ENCODE data around the gene PTRHD1.
"Not testable (repeated sequence)": the region's sequence is repeated elsewhere in the genome, so short reads cannot be mapped to it uniquely, and the experiment has no call there.

PTRHD1 gene

GRCh38 chr2:24806661-24807036 is 13.5 kb upstream of the PTRHD1 start:
- FAIRE-seq: no peak

- not testable (repeated sequence) for FAIRE-seq
Observed at GRCh38 chr2:24805811-24806660, 12.8 kb upstream of the PTRHD1 start.

DNA sequence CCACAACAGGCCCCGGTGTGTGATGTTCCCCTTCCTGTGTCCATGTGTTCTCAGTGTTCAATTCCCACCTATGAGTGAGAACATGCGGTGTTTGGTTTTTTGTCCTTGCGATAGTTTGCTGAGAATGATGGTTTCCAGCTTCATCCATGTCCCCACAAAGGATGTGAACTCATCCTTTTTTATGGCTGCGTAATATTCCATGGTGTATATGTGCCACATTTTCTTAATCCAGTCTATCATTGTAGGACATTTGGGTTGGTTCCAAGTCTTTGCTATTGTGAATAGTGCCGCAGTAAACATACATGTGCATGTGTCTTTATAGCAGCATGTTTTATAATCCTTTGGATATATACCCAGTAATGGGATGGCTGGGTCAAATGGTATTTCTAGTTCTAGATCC is 7.3 kb upstream of the PTRHD1 start:
- not testable (repeated sequence) for FAIRE-seq

DNA sequence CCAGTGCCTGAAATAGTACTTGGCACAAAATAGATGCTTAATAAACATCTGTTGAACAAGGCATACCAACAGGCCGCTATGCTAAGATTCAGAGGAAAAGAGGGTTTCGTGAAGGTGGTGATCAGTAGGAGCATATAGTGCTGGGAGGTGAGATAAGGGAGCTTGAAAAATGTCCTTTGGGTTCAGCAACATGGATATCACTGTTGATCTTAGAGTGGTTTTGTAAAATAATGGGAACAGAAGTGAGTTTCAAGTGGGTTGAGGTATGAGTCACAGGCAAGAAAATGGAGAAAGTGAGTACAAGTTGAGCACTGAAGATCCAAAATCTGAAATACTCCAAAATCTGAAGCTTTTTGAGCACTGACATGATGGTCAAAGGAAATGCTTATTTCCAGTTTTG is 4.5 kb upstream of the PTRHD1 start:
- FAIRE-seq: no peak

DNA sequence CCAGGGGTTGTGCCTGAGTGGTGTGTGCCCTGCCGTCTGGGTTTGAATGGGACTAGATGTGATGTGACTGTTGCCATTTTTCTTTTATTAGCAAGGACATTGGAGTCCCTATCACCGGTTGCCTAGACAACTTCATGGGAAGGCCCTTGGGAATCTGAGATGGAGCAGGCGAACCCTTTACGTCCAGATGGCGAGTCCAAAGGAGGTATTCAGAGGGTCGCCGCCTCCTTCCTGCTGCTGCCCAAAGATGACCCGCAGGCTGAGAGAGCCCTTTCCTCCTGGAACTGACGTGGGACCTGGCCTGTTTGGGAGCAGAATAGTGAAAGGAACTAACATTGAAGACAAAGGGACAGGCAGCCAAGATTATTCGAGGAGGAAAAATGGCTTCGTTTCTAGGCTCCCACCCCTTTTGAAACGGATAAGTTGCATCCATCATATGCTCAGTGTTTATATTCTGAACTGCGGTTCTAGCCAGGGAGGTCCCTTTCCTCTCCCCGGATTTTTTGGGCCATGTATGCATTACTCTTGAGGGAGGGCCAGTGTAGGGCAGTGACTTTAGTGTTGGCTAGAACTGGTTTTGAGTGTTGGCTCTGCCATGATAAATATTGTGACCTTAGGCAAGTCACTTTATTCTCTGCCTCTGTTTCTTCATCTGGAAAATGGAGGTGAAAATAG is 707 bp upstream of the PTRHD1 start:
- no peak for FAIRE-seq

DNA sequence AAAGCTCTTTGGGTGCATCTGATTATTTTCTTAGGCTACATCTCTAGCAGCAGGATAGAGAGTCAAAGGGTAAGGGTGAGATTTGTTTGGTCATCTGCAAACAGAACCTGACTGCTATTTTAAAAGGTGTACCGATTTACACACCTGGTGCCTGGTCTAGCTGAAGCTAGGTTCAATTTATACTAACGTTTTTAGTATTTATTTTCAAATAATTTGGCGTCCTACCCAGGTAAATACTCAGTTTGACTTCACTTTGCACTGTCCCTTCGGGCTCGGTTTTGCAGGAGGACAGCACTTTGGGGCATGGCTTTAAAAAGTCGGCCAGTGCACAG is 683 bp downstream of the PTRHD1 start:
- FAIRE-seq: no peak

GRCh38 chr2:24791452-24791851 is 1.7 kb downstream of the PTRHD1 start:
- FAIRE-seq: no peak

GRCh38 chr2:24788816-24789215 is 4.4 kb downstream of the PTRHD1 start:
- no peak for FAIRE-seq

DNA sequence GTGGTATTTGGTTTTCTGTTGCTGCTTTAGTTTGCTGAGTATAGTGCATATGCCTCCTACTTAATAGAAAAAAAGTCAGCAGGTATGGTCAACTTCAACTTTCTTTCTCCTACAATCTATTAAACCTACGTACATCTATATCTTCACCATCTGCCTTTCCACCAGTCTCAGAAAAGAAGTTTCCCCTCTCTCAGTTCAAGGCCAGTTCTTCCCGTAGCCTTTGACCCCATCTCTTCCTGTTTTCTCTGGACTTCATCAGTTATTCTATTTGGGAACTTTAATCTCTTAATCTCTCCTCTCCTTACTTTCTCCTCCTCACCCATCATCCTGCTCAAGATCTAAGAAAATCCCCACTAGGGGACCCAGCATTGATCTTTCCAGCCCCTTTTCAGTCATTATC is 5.7 kb downstream of the PTRHD1 start:
- no peak for FAIRE-seq

DNA sequence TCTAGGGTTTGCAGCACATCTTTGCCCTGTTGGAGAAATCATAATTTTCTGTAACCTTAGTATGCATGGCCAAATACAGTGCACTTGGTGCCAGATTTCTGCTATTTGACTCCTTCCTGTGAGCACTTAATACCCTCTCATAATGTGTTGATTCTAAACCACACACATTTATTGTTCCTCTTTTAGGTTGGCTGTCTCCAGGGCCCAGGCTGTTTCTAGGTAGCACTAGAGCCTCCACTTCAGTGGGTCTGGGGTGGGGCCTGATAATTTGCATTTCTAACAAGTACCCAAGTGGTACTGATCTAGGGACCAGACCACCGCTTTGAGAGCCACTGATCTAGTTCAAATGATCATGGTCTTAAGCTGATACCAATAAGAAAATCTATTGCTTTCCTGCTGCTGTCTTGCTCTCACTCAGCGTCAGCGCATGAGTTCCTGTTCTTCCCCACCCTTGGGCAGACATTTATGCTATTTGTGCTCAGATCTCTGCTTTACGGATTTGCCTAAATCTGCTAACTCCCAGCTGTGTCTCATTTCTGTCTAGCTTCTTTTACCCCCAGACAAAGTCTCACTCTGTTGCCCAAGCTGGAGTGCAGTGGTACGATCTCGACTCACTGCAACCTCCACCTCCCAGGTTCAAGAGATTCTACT is 7.4 kb downstream of the PTRHD1 start:
- FAIRE-seq: no peak

DNA sequence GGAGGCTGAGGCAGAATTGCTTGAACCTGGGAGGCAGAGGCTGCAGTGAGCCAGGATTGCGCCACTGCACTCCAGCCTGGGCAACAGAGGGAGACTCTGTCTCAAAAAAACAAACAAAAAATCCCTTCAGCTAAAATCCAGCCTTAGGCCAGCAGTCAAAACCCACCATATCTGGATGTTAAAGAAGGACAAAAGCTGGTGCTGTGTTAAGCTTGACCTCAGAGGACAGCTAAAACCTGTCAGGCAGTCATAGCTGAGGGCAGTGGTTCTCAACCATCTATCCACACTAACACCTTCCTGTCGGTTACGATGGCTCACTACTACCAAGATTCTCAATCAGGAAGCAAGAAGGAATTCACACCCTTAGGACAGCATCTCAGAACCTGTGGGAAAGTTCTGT is 9.6 kb downstream of the PTRHD1 start:
- FAIRE-seq: no peak

DNA sequence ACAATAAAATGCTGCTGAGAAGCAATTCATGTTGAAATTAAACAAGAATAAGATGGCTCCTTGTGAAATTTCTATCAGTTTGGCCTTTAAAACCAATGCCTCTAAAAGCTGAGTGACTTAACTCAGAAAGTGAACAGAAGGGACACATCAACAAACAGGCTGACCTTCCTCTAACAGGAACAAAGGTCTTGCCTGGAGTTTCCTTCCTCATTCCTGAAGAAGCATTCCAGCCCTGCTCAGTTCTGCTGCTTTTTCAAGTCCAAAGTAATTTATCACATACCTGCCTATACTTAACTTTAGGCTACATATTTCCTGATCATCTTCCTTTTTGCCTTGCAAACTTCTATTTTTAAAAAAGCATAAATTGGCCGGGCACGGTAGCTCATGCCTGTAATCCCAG is 14.1 kb downstream of the PTRHD1 start:
- FAIRE-seq: no peak

GRCh38 chr2:24774373-24774772 is 18.8 kb downstream of the PTRHD1 start:
- FAIRE-seq: no peak

GRCh38 chr2:24771764-24772586 is 21.2 kb downstream of the PTRHD1 start:
- FAIRE-seq: no peak

DNA sequence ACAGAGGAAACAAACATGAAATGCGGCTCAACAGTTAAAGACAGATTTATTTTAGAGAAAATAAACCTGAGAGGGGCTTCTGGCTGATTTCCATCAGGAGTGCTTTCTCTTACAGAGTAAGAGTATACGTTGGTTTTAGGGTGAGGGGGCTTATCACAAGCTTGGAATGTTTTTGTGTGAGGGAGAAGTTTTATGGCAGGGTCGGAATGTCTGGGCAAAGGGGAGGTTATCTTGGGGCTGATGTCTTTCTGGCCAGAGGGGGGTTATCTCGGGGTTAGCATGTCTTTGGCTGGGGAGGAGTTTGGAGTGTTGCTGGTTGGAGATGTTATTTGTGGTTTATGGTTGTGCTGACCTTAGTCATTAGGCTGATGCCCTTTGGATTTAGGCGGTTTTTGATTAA is 22.1 kb downstream of the PTRHD1 start:
- no peak for FAIRE-seq

GRCh38 chr2:24768601-24769000 is 24.6 kb downstream of the PTRHD1 start:
- no peak for FAIRE-seq

DNA sequence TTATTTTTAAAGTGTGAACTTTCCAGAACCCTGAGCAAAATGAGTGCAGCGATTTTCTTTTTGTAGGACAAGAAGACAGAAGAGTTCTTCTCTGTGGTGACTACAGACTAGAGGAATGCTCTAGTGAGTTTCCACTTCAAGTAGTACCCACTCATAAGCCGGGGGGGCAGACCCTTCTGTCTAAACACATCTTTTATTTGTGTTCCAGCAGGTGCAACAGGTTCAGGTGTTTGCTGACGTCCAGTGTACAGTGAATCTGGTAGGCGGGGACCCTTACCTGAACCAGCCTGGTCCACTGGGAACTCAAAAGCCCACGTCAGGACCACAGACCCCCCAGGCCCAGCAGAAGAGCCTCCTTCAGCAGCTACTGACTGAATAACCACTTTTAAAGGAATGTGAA is 25.2 kb downstream of the PTRHD1 start:
- FAIRE-seq: no peak

DNA sequence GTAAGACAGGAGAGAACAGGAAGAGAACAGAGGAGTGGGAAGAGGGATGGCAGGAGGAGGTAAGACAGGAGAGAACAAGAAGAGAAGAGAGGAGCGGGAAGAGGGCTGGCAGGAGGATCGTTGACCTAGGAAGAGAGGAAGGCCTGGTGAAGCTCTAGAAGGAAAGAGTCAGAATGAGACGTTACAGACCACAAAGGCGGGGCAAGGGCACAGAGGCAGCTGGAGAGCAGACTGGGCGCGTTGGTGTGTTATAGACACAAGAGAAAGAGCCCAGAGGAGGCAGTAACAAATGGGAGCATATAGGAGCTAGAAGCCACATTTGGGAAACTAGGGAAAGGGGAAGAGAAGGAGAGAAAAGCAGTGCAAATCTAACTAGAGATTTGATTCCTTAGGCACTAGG is 26.6 kb downstream of the PTRHD1 start:
- FAIRE-seq: no peak

GRCh38 chr2:24763843-24764242 is 29.3 kb downstream of the PTRHD1 start:
- FAIRE-seq: no peak

DNA sequence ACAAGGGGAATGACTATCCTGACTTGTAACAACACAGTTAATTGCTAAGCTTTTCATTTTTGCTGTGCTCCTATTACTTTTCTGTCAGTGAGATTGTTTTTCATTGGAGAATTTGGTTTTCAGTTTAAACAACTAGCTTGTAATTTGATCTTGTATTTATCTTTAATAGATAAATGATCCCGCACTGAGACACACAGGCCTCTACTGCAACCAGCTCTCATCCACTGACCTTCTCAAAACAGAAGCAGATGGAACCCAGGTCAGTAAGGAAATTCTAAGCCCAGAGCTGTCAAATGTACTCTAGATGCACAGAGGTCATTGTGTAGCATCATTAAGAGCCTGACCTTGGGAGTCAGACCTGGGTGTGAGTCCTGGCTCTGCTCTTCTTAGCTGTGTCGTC is 30.7 kb downstream of the PTRHD1 start:
- FAIRE-seq: no peak

GRCh38 chr2:24761866-24762265 is 31.3 kb downstream of the PTRHD1 start:
- FAIRE-seq: no peak

- FAIRE-seq: no peak
Observed at GRCh38 chr2:24756789-24757188, 36.4 kb downstream of the PTRHD1 start.

DNA sequence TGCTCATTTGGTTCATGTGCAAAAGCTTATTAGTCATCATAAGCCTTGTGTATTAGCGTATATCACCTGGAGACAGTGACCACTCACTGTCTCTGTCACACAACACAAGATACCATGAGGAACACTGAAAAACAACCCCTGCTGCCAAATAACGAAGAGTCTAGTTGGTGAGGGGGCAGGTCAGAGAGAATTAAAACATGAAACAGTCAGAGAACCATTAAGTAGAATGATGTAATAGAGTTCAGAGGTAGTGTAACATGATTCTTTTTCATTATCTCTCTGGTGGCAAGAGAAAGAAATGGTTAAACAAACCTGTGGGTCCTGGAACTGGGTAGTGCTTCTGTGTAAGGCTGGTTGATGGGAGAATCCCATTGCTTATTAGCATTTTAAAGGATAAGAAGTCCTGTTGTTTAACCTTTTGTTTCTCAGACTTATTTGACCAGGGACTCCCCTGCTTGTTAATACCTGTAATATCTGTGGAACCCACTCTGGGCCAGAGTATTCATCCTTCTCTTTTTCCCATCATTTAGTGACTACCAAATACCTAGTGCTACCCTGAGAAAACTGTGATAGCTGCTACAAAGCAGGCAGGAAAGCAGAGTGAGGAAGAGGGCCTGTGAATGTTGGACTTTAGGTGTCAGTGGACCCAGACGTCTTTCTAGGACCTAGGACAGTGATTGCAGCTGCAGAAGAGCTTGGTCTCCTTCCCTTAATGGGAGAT is 38.0 kb downstream of the PTRHD1 start:
- no peak for FAIRE-seq
